ENCODE results near the gene FRMPD1.
A peak's percentile ranks its signal among the peaks of the same experiment; 100 is the strongest.

The FRMPD1 gene

GRCh38 chr9:37626708-37627292, 24.0 kb upstream of the FRMPD1 start:
- DNase-seq, result no peak

- no peak for DNase-seq
Measured at GRCh38 chr9:37632479-37632878, 18.3 kb upstream of the FRMPD1 start.

GRCh38 chr9:37635808-37636207, 14.9 kb upstream of the FRMPD1 start:
- DNase-seq, result no peak

DNA sequence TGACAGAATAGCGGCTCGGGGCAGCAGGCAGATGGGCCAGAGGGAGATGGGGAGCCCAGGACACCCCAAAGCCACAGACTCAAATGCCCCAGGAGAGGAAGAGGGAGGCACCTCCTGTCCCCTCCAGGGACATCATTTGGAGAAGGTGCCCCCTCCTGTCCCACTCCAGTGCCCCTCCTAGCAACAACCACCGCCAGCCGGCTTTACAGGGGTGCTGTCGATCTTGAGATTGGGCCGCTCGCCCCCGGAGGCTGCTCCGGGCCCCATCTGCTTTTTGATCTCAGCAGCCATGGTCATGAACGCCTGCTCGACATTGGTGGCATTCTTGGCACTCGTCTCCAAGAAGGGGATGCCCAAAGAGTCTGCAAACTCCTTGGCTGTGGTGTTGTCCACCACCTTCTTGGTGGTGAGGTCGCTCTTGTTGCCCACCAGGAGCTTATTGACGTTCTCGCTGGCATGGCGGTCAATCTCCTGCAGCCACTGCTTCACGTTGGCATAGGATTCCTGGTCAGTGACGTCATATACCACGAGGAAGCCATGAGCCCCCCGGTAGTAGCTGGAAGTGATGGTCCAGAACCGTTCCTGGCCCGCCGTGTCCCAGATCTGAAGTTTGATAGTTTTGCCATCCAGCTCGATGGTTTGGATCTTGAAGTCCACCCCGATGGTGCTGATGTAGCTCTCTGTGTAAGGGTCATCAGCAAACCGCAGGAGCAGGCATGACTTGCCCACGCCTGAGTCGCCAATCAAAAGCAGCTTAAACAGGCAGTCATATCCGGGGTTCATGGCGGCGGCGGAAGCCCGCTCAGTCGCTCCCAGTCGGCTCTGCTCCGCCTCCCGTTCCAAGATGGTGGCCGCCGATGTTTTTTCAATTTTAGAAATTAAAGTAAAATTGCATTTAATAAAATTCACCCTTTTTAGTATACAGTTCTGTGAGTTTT, 14.0 kb upstream of the FRMPD1 start:
- no peak for DNase-seq

DNA sequence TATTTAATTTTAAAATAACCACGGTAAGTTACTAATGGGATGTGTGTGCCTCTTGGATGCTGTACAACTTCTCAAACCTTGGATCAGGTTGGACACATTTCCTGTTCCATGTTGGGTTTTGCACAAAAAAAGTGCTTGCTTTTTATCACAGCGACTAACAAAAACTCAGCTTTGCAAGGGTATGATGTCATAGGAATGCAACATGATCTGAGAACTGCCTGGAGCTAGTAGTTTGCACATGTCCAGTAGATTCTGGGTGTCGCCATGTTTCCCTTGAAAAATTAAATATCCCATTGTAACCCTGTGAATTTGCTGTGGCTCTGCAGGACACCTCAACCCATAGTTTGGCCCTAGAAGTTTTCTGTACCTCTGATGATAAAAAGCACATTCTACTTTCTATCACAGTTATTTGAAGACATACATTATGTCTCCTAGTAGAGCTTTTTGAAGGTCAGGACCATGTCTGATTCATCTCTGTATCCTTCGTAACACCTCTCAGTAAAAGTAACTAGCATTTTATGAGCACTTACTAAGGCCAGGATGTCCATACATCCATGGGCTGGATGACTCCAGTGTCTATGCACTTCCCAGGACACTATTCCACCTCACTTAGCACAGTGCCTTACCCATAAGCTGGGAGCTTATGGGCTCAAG, 11.5 kb upstream of the FRMPD1 start:
- no peak for DNase-seq

DNA sequence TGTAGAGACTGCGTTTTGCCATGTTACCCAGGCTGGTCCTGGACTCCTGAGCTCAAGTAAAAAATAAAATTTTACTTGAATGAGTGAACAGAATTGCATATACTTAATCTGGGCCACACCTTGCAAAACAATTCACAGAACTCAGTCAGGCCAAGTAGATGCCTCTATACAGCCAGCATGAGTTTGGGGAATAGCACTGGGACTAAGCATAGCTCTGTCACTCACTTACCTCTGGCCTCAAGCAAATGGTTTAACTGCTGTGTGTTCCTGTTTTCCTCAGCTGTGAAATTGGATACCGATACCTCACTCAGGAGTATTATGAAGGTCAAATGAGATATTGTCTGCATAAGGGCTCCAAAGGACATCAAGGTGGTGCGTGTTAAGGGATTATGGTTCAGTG, 10.9 kb upstream of the FRMPD1 start:
- DNase-seq, result no peak

GRCh38 chr9:37640246-37640645, 10.5 kb upstream of the FRMPD1 start:
- DNase-seq, result no peak

- no peak for DNase-seq
Measured at GRCh38 chr9:37641331-37641730, 9.4 kb upstream of the FRMPD1 start.

DNA sequence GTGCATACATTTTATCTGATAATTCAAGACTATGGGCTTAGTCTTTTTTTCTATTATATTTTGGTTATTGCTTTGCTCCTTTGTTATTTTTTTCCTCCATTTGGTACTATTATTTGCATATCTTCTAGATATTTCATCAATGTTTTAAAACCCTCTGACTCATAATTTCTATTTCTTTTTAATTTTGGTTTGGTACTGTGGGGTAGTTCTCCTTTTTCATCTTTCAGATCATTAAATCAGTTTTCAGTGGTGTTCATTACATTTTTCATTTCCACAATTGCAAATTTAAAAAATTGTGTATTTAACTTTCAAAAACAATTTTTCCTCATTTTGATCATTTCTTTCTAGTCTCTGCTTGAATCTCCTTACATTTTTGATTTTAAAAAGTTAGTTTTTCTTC, 7.5 kb upstream of the FRMPD1 start:
- no peak for DNase-seq

- DNase-seq, result no peak
Measured at GRCh38 chr9:37645903-37646506, 4.7 kb upstream of the FRMPD1 start.

GRCh38 chr9:37650299-37650872, 368 bp upstream of the FRMPD1 start:
- DNase-seq, result no peak

- no peak for DNase-seq
Measured at GRCh38 chr9:37652261-37652660, 1.5 kb downstream of the FRMPD1 start.

GRCh38 chr9:37653385-37653784, 2.6 kb downstream of the FRMPD1 start:
- no peak for DNase-seq

- no peak for DNase-seq
Measured at GRCh38 chr9:37656936-37657335, 6.2 kb downstream of the FRMPD1 start.

DNA sequence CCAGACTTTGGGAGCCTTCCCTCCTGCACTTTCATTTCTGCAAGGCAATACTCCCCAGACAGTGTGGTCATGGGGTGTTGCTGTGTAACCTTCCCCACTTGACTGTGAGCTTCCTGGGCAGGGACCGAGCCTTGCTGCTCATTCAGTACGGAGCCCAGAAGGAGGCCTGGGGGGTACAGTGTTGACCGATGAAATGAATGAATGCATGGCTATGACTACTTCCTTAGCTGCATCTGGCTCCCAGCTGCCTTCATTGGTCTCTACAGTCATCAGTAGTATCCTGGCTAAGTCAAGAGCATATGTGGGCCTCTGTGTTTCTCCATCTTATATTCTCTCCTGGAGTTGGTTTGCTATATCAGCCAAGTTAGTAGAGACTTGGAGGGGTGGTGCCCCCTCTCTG, 9.9 kb downstream of the FRMPD1 start:
- DNase-seq, result no peak

- no peak for DNase-seq
Measured at GRCh38 chr9:37663926-37664325, 13.2 kb downstream of the FRMPD1 start.

- no peak for DNase-seq
Measured at GRCh38 chr9:37667706-37668105, 17.0 kb downstream of the FRMPD1 start.

DNA sequence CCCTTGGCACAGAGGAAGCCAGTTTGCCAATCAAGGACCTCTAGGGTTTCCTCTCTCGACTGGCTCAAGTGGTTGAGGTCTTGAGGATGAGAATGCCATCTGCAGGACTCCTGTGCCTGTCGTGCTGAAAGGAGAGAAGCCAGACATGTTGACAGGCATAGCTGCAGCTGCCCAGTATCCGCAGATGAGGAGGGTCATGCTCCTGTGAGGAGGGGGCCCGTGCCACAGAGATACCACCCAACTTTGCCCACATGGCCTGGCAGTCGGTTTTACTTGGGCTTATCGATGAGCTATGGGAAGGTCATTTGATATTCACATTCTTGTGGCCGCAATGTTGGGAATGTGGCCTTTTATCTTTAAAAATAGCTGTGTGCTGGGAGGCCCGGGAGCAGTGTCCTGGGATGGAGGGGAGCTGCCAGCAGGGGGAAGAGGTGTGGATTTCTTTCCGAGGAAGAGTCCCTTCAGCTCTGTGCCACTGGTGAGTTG, 17.4 kb downstream of the FRMPD1 start:
- DNase-seq, result no peak

DNA sequence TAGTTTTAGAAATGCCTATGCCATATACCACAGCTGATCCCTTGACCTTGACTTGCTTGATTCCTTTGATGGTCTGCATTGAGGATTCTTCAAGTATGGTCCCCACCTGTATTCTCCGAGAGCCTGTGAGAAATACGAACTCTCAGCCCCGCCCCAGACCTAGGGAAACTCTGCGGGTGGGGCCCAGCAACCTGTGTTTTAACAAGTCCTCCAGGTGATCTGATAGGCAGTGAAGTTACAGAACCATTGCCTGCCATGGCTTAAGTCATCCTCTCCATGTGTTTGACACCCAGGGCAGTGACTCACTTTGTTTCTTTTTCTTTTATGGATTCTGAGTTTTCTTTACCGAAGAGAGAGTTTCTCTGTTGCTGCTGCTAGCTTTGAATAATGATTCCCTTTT, 18.5 kb downstream of the FRMPD1 start:
- DNase-seq, result no peak

DNA sequence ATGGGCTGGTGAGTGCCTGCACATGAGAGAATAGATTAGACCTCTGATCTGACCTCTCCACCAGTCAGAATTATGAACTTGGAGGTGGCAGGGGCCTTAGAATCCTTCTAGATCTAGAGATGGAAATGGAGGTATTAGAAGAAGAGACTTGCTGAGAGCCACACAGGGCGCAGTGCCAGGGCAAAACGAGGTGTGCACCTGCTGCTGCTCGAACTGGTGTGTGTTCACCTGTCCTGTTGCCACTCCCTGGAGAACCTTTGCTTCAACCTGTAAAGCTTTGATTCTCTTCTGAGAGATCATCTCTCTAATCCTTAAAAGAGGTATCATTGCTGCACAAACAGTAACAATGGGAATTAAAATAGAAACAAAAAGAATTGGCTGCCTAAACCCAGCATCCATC, 24.9 kb downstream of the FRMPD1 start:
- DNase-seq, result no peak

GRCh38 chr9:37676411-37676830, 25.7 kb downstream of the FRMPD1 start:
- DNase-seq, result peak; percentile 90 to 96

GRCh38 chr9:37677435-37677834, 26.7 kb downstream of the FRMPD1 start:
- no peak for DNase-seq

DNA sequence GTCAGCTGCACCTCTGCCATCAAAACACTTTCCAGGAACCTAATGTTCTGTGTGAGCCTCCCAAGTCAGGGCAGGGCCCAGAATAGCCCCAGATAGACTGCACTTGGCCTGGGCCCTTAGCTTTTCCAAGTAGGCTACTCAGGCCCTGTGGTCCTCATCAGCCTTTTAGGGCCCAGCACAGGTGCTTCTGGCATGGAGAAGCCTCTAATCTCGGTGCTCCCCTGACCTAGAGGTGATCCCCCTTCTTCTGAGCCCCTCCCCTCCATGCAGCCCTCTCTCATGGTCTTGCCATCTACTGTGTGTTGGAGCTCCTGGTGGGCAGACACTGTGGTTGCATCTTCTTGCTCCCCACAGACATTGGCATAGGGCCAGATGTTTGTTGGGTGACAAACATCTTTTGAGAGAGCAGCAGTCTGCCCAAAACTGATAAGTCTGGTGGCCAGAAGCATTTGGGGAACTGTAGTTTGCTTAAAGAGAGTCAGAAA, 28.1 kb downstream of the FRMPD1 start:
- DNase-seq, result peak in 1 of 2 experiments; percentile 6
